Endothelial cell (in vitro differentiated cells): Measurements from ENCODE around the gene PRKAR2B. TPM values are rescaled to one million over a fixed set of nuclear protein-coding genes. Genes with fewer than 3 reads are reported as not detected.

ENCODE experiments used
- DNase-seq: peaks from one replicate; pipeline ENCODE4 v3.0.0; 2021; ENCODE audit warnings: low spot score
- H3K27ac Mint-ChIP-seq: one replicate; pipeline ENCODE4 v1.8.0; 2021; ENCODE audit warnings: mixed read lengths, inconsistent platforms; ENCODE audit not compliant: unreplicated experiment
- H3K27me3 Mint-ChIP-seq: one replicate; pipeline ENCODE4 v1.8.0; 2021; ENCODE audit warnings: mild to moderate bottlenecking, moderate library complexity, mixed read lengths, inconsistent platforms; ENCODE audit not compliant: unreplicated experiment
- H3K36me3 Mint-ChIP-seq: one replicate; pipeline ENCODE4 v1.8.0; 2021; ENCODE audit warnings: mild to moderate bottlenecking, low read depth, mixed read lengths, inconsistent platforms; ENCODE audit not compliant: unreplicated experiment
- H3K4me1 Mint-ChIP-seq: one replicate; pipeline ENCODE4 v1.8.0; 2021; ENCODE audit warnings: mild to moderate bottlenecking, mixed read lengths, inconsistent platforms; ENCODE audit not compliant: unreplicated experiment
- H3K4me3 Mint-ChIP-seq: one replicate; pipeline ENCODE4 v1.8.0; 2021; ENCODE audit warnings: mild to moderate bottlenecking, mixed read lengths, inconsistent platforms; ENCODE audit not compliant: unreplicated experiment
- H3K9me3 Mint-ChIP-seq: one replicate; pipeline ENCODE4 v1.8.0; 2021; ENCODE audit warnings: mixed read lengths, inconsistent platforms; ENCODE audit not compliant: unreplicated experiment
- CTCF ChIP-seq: fragments of 200-600 bp; sonication (generic); IDR thresholded peaks from one replicate; pipeline ENCODE4 v1.5.0; 2021; ENCODE audit warnings: antibody characterized with exemption; ENCODE audit not compliant: unreplicated experiment
- long read RNA-seq: library from polyadenylated mRNA; unstranded; transcript quantifications from one replicate; pipeline ENCODE4 v2.0.0, GENCODE V29; 2020; ENCODE audit not compliant: unreplicated experiment
- total RNA-seq: library from RNA; stranded (reverse); fragmentation: NEBNext Ultra II Directional; extraction: Animal tissue kit (Norgen Biotek cat#: 25700); gene quantifications from one replicate; pipeline ENCODE4 v1.2.1, GENCODE V29; 2021; ENCODE audit not compliant: unreplicated experiment

Gene PRKAR2B
- total RNA-seq: 28.4 TPM
- long read RNA-seq, partial matches to known transcripts: 0 of 1 reads
- long read RNA-seq, other reads (novel, unspliced or antisense): 1 of 1 reads

GRCh38 chr7:107044347-107045194 is at the start of gene PRKAR2B:
Gene PRKAR2B (plus strand): TSS chr7:107044705. CDS start chr7:107044908, 203 bp downstream.
- Mint-ChIP-seq H3K9me3 (no peaks in the 10 kb centered on the region), H3K4me1 (peaks cover 35% of the 10 kb centered on the region), H3K4me3 (peak within 1 kb of the TSS; percentile 99), H3K36me3 (peaks cover 14% of the 10 kb centered on the region), H3K27ac (peak within 1 kb of the TSS; percentile 51), H3K27me3 (peaks cover 5% of the 10 kb centered on the region)
- peak; percentile 86 for DNase-seq
- no peak for TF ChIP-seq CTCF

DNA sequence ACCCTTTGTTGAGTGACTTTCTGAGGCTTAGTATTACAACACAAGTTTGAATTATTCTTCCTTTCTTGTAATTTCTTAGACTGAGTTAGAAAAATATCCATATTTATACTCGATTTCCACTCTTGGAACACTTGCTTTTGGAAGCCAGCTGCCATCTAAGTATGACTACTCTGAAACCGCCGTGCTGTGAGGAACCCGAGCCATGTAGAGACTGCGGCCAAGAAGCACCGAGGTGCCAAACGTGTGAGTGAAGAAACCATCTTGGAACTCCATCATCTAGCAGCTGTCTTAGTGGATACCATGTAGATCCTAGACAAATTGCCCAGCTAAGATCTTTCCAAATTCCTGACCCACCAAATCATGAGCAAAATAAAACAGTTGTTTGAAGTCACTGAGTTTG is 49.7 kb upstream of the PRKAR2B start:
- Mint-ChIP-seq H3K27me3 (no peaks in the 10 kb centered on the region), H3K9me3 (no peaks in the 10 kb centered on the region), H3K4me1 (peaks cover 3% of the 10 kb centered on the region), H3K4me3 (no peak overlapping the region), H3K36me3 (no peaks in the 10 kb centered on the region), H3K27ac (no peak overlapping the region)
- no peak for TF ChIP-seq CTCF
- no peak for DNase-seq

GRCh38 chr7:106997487-106998271 is 46.8 kb upstream of the PRKAR2B start:
- H3K27me3 Mint-ChIP-seq: no peaks in the 10 kb centered on the region
- no peaks in the 10 kb centered on the region for H3K36me3 Mint-ChIP-seq
- no peaks in the 10 kb centered on the region for H3K4me1 Mint-ChIP-seq
- H3K9me3 Mint-ChIP-seq: no peaks in the 10 kb centered on the region
- H3K4me3 Mint-ChIP-seq: no peak overlapping the region
- TF ChIP-seq CTCF: no peak
- no peak overlapping the region for H3K27ac Mint-ChIP-seq
- DNase-seq: no peak

GRCh38 chr7:106999023-106999422 is 45.5 kb upstream of the PRKAR2B start:
- H3K27ac Mint-ChIP-seq: no peak overlapping the region
- no peak for TF ChIP-seq CTCF
- no peaks in the 10 kb centered on the region for H3K4me1 Mint-ChIP-seq
- no peaks in the 10 kb centered on the region for H3K27me3 Mint-ChIP-seq
- no peak overlapping the region for H3K4me3 Mint-ChIP-seq
- no peaks in the 10 kb centered on the region for H3K36me3 Mint-ChIP-seq
- DNase-seq: no peak
- H3K9me3 Mint-ChIP-seq: no peaks in the 10 kb centered on the region
